Stimulated activated CD4-positive, alpha-beta T cell treated with anti-CD3 and anti-CD28 coated beads, Interleukin-2, amount 100 ng/mL, for 24 hours (primary cell): Measurements from ENCODE around the gene TMEM132C.
"Not testable (repeated sequence)": the region's sequence is repeated elsewhere in the genome, so short reads cannot be mapped to it uniquely, and the experiment has no call there.

Source experiments
- DNase-seq, 2 donors: peaks; one replicate each; pipeline ENCODE4 v3.0.0-alpha.2; 2020

Gene TMEM132C

GRCh38 chr12:128424931-128425431 lies 158.0 kb downstream of the TMEM132C start:
- no peak for DNase-seq

- DNase-seq = no peak
Measured at GRCh38 chr12:128425666-128426331, 158.8 kb downstream of the TMEM132C start.

GRCh38 chr12:128426511-128426910 lies 159.5 kb downstream of the TMEM132C start:
- DNase-seq = no peak

- no peak for DNase-seq
Measured at GRCh38 chr12:128439796-128440195, 172.8 kb downstream of the TMEM132C start.

GRCh38 chr12:128442096-128442495 lies 175.1 kb downstream of the TMEM132C start:
- DNase-seq = no peak

GRCh38 chr12:128444598-128444997 lies 177.6 kb downstream of the TMEM132C start:
- no peak for DNase-seq

- DNase-seq = no peak
Measured at GRCh38 chr12:128445415-128446127, 178.6 kb downstream of the TMEM132C start.

- DNase-seq = no peak
Measured at GRCh38 chr12:128449146-128449894, 182.3 kb downstream of the TMEM132C start.

GRCh38 chr12:128450810-128451209 lies 183.8 kb downstream of the TMEM132C start:
- no peak for DNase-seq

GRCh38 chr12:128455851-128456250 lies 188.9 kb downstream of the TMEM132C start:
- no peak for DNase-seq

- no peak for DNase-seq
Measured at GRCh38 chr12:128456922-128457321, 190.0 kb downstream of the TMEM132C start.

- DNase-seq = no peak
Measured at GRCh38 chr12:128458301-128458974, 191.5 kb downstream of the TMEM132C start.

GRCh38 chr12:128459067-128459466 lies 192.1 kb downstream of the TMEM132C start:
- DNase-seq = no peak

- no peak for DNase-seq
Measured at GRCh38 chr12:128463881-128464280, 196.9 kb downstream of the TMEM132C start.

- DNase-seq = no peak
Measured at GRCh38 chr12:128467882-128468281, 200.9 kb downstream of the TMEM132C start.

GRCh38 chr12:128468926-128469325 lies 202.0 kb downstream of the TMEM132C start:
- DNase-seq = no peak

- DNase-seq = no peak
Measured at GRCh38 chr12:128471491-128471890, 204.5 kb downstream of the TMEM132C start.

- DNase-seq = no peak
Measured at GRCh38 chr12:128474916-128475315, 207.9 kb downstream of the TMEM132C start.

- DNase-seq = no peak
Measured at GRCh38 chr12:128476266-128476665, 209.3 kb downstream of the TMEM132C start.

- no peak for DNase-seq
Measured at GRCh38 chr12:128483526-128484255, 216.7 kb downstream of the TMEM132C start.

GRCh38 chr12:128497376-128497775 lies 230.4 kb downstream of the TMEM132C start:
- DNase-seq = not testable (repeated sequence)

GRCh38 chr12:128507470-128507869 lies 240.5 kb downstream of the TMEM132C start:
- no peak for DNase-seq
